ENCODE data around the gene SYCE1.
"Not testable (repeated sequence)": the region's sequence is repeated elsewhere in the genome, so short reads cannot be mapped to it uniquely, and the experiment has no call there.

SYCE1 gene

DNA sequence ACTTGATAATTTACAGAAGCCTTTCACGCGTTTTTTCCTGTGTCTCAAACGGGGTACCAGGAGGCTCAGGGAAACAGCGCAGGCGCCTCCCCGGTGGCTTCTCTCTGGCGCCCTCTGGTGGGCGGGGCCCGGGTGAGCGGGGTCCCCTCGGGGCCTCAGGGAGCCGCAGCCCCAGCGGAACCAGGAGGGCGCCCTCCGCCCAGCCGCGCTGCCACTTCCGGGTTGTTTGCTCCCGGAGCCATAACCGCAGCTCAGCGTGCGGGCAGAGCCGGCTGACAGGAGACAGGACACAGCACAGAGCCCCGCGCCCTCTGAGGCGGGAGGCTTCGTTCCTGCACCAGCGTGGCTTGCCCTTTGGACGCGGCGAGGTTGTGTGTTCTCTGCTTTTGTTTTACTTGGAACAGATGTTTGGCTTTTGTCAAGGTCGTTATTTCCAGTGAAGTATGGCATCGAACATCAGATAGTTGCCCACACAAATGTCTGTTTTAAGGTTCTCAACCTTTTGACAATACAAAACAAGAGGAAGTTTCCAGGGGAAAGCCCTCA is 45.1 kb downstream of the SYCE1 start:
- Histone ChIP-seq H3K27me3 (replicated peaks; ENCODE audit: control insufficient read depth, insufficient read depth, low read length, poor library complexity, severe bottlenecking) (no peaks in the 10 kb centered on the region), H3K9me3 (ENCODE audit: control insufficient read depth, low read length) (no peaks in the 10 kb centered on the region), H3K27ac (ENCODE audit: insufficient read depth, low read length, poor library complexity, severe bottlenecking) (no peak overlapping the region), H3K36me3 (ENCODE audit: control insufficient read depth, insufficient read depth, low read length) (no peaks in the 10 kb centered on the region), H3K4me1 (ENCODE audit: control insufficient read depth, insufficient read depth, low read length, poor library complexity, severe bottlenecking) (no peaks in the 10 kb centered on the region), H3K4me3 (ENCODE audit: insufficient read depth, low read depth, low read length, poor library complexity, severe bottlenecking) (peak overlapping the region; percentile 26)
- peak; percentile 72 to 84 (median 79) for DNase-seq

- H3K4me1 ChIP-seq (ENCODE audit: control insufficient read depth, insufficient read depth, low read length, poor library complexity, severe bottlenecking); H3K9me3 ChIP-seq (ENCODE audit: control insufficient read depth, low read length); H3K4me3 ChIP-seq (ENCODE audit: insufficient read depth, low read depth, low read length, poor library complexity, severe bottlenecking); DNase-seq; H3K27me3 ChIP-seq (replicated peaks; ENCODE audit: control insufficient read depth, insufficient read depth, low read length, poor library complexity, severe bottlenecking); H3K27ac ChIP-seq (ENCODE audit: insufficient read depth, low read length, poor library complexity, severe bottlenecking); H3K36me3 ChIP-seq (ENCODE audit: control insufficient read depth, insufficient read depth, low read length): not testable (repeated sequence)
Observed at GRCh38 chr10:133518517-133518916, 46.9 kb downstream of the SYCE1 start.

DNA sequence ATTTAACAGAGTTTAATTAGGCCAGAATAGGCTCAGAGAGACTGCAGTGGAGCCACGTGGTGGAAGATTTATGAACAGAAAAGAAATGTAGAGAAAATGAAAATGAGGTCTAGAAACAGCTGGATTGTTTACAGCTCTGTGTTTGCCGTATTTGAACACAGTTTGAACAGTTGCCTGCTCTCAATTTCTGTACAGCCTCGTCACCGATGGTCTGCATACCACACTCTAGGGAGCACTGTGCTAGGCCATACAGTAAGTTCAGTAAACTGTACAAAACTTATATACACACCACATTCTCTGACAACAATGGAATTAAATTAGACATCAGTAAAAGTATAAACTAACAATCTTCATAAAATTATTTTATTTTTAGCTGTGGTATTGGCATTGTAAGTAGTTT is 49.3 kb downstream of the SYCE1 start:
- no peak overlapping the region for H3K4me3 ChIP-seq (ENCODE audit: insufficient read depth, low read depth, low read length, poor library complexity, severe bottlenecking)
- no peaks in the 10 kb centered on the region for H3K27me3 ChIP-seq (replicated peaks; ENCODE audit: control insufficient read depth, insufficient read depth, low read length, poor library complexity, severe bottlenecking)
- DNase-seq, result no peak
- no peaks in the 10 kb centered on the region for H3K4me1 ChIP-seq (ENCODE audit: control insufficient read depth, insufficient read depth, low read length, poor library complexity, severe bottlenecking)
- H3K27ac ChIP-seq (ENCODE audit: insufficient read depth, low read length, poor library complexity, severe bottlenecking), result no peak overlapping the region
- H3K36me3 ChIP-seq (ENCODE audit: control insufficient read depth, insufficient read depth, low read length), result no peaks in the 10 kb centered on the region
- no peaks in the 10 kb centered on the region for H3K9me3 ChIP-seq (ENCODE audit: control insufficient read depth, low read length)

DNA sequence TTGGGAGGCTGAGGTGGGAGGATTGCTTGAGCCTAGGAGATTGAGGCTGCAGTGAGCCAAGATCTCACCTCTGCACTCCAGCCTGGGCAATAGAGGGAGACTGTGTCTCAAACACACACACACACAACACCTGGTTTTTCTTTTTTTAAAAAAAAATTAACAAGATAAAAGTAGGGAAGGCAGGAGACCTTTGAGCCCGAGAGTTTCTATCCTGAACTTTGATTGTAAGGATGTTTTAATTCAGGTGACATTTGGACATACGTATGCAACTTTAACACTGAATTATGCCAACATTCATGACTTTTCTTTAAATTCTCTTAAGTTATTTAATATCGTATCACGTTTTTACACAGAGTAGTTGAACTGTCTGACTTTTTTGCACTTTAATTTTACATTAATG is 49.9 kb downstream of the SYCE1 start:
- no peak overlapping the region for H3K4me3 ChIP-seq (ENCODE audit: insufficient read depth, low read depth, low read length, poor library complexity, severe bottlenecking)
- no peaks in the 10 kb centered on the region for H3K4me1 ChIP-seq (ENCODE audit: control insufficient read depth, insufficient read depth, low read length, poor library complexity, severe bottlenecking)
- H3K27me3 ChIP-seq (replicated peaks; ENCODE audit: control insufficient read depth, insufficient read depth, low read length, poor library complexity, severe bottlenecking), result no peaks in the 10 kb centered on the region
- H3K9me3 ChIP-seq (ENCODE audit: control insufficient read depth, low read length), result no peaks in the 10 kb centered on the region
- no peak for DNase-seq
- no peaks in the 10 kb centered on the region for H3K36me3 ChIP-seq (ENCODE audit: control insufficient read depth, insufficient read depth, low read length)
- H3K27ac ChIP-seq (ENCODE audit: insufficient read depth, low read length, poor library complexity, severe bottlenecking), result no peak overlapping the region

DNA sequence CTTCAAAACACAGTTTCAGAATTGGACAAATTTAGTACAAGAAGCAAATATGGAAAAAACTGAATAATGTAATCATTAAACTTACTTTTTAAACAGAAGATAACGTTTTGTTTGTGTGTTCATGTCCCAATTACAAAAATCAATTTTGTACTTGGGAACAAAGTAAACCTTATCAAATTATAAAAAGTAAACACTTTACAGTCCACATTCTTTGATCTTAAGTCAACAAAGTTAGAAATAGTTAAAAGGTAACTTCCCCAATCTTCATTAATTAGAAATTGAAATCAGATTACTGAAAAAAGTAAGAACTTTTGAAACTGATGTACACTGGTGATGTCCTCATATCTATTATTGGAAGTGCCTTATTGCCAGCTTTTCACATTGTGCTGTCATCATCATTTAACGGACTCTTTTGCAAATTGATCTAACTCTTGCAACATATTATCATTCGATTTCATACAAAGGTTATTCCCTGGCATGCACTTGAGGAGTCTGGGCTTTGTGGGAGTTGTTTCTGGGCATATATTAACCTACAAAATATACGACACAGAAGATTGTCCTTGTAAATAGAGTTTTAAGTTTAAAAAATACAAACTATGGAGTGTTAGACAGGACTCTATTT is 53.4 kb downstream of the SYCE1 start:
- Histone ChIP-seq H3K4me1 (ENCODE audit: control insufficient read depth, insufficient read depth, low read length, poor library complexity, severe bottlenecking) (no peaks in the 10 kb centered on the region), H3K9me3 (ENCODE audit: control insufficient read depth, low read length) (no peaks in the 10 kb centered on the region), H3K27me3 (replicated peaks; ENCODE audit: control insufficient read depth, insufficient read depth, low read length, poor library complexity, severe bottlenecking) (no peaks in the 10 kb centered on the region), H3K36me3 (ENCODE audit: control insufficient read depth, insufficient read depth, low read length) (no peaks in the 10 kb centered on the region), H3K4me3 (ENCODE audit: insufficient read depth, low read depth, low read length, poor library complexity, severe bottlenecking) (no peak overlapping the region), H3K27ac (ENCODE audit: insufficient read depth, low read length, poor library complexity, severe bottlenecking) (no peak overlapping the region)
- no peak for DNase-seq

GRCh38 chr10:133511408-133511807 is 54.0 kb downstream of the SYCE1 start:
- Histone ChIP-seq H3K27ac (ENCODE audit: insufficient read depth, low read length, poor library complexity, severe bottlenecking) (no peak overlapping the region), H3K4me1 (ENCODE audit: control insufficient read depth, insufficient read depth, low read length, poor library complexity, severe bottlenecking) (no peaks in the 10 kb centered on the region), H3K36me3 (ENCODE audit: control insufficient read depth, insufficient read depth, low read length) (no peaks in the 10 kb centered on the region), H3K27me3 (replicated peaks; ENCODE audit: control insufficient read depth, insufficient read depth, low read length, poor library complexity, severe bottlenecking) (no peaks in the 10 kb centered on the region), H3K4me3 (ENCODE audit: insufficient read depth, low read depth, low read length, poor library complexity, severe bottlenecking) (no peak overlapping the region), H3K9me3 (ENCODE audit: control insufficient read depth, low read length) (no peaks in the 10 kb centered on the region)
- DNase-seq, result no peak

DNA sequence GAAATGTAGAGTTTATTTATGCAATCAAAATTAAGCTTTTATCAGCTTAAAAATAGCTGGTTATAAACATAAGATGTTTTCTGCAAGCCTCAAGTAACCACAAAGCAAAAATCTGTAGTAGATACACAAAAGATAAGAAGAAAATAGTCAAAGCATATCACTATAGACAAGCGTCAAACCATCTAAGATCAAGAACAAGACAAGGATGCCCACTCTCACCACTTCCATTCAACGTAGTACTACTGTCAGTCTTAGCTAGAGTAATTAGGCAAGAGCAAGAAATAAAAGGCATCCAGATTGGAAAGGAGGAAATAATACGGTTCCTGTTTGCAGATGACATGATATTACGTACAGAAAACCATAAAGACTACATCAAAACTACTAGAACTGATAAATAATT is 55.7 kb downstream of the SYCE1 start:
- Histone ChIP-seq H3K27ac (ENCODE audit: insufficient read depth, low read length, poor library complexity, severe bottlenecking) (no peak overlapping the region), H3K4me3 (ENCODE audit: insufficient read depth, low read depth, low read length, poor library complexity, severe bottlenecking) (no peak overlapping the region), H3K36me3 (ENCODE audit: control insufficient read depth, insufficient read depth, low read length) (no peaks in the 10 kb centered on the region), H3K9me3 (ENCODE audit: control insufficient read depth, low read length) (no peaks in the 10 kb centered on the region), H3K27me3 (replicated peaks; ENCODE audit: control insufficient read depth, insufficient read depth, low read length, poor library complexity, severe bottlenecking) (no peaks in the 10 kb centered on the region), H3K4me1 (ENCODE audit: control insufficient read depth, insufficient read depth, low read length, poor library complexity, severe bottlenecking) (no peaks in the 10 kb centered on the region)
- DNase-seq, result no peak
